Mesothelial cell of epicardium (in vitro differentiated cells): ENCODE measurements around the gene IGFL2. TPM values are rescaled to one million over a fixed set of nuclear protein-coding genes. Genes with fewer than 3 reads are reported as not detected.

ENCODE experiments used
- DNase-seq, 2 experiments: peaks; one replicate each; pipeline ENCODE4 v3.0.0; 2021; ENCODE audit warnings: low spot score in 2 of 2; ENCODE audit not compliant: unreplicated experiment in 2 of 2
- H3K27ac Mint-ChIP-seq: 2 replicates; pipeline ENCODE4 v1.8.0; 2021; ENCODE audit warnings: mixed read lengths
- H3K27me3 Mint-ChIP-seq: 2 replicates; pipeline ENCODE4 v1.8.0; 2021; ENCODE audit warnings: low read depth, mixed read lengths
- H3K36me3 Mint-ChIP-seq: 2 replicates; pipeline ENCODE4 v1.8.0; 2021; ENCODE audit warnings: mixed read lengths
- H3K4me1 Mint-ChIP-seq: 2 replicates; pipeline ENCODE4 v1.8.0; 2021; ENCODE audit warnings: mixed read lengths
- H3K4me3 Mint-ChIP-seq: 2 replicates; pipeline ENCODE4 v1.8.0; 2021; ENCODE audit warnings: mild to moderate bottlenecking, moderate library complexity, mixed read lengths
- H3K9me3 Mint-ChIP-seq: 2 replicates; pipeline ENCODE4 v1.8.0; 2021; ENCODE audit warnings: mixed read lengths
- CTCF ChIP-seq: fragments of 200-600 bp; sonication (generic); IDR thresholded peaks from one replicate; pipeline ENCODE4 v1.5.0; 2021; ENCODE audit warnings: antibody characterized with exemption; ENCODE audit not compliant: unreplicated experiment
- total RNA-seq: library from RNA; stranded (reverse); gene quantifications from 3 replicates; pipeline ENCODE4 v1.2.1, GENCODE V29; 2021

IGFL2 gene
- total RNA-seq, 1 donor from 2014 or later, result 2.0 TPM

GRCh38 chr19:46111376-46111775 is 36.7 kb upstream of the IGFL2 start:
- H3K36me3 Mint-ChIP-seq, result peaks cover 2% of the 10 kb centered on the region

DNA sequence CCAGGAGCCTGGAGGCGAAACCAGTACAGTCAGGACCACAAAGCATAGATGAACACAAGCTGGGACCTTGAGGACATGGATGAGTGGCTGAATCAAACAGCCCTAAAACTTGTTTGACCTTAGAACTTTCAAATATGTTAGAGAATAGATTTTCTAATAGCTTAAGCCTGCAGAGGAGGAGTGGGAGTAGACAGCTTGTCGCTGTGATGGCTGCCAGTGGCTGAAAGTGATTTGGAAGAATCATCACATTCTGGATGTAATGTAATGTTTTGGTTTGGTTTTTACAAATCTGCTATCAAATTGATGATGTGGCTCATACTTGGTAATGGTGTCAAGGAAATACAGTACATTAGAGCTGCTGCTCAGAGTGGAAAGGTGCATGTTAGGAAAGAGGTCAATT is 35.5 kb upstream of the IGFL2 start:
- no peaks in the 10 kb centered on the region for H3K27me3 Mint-ChIP-seq
- H3K36me3 Mint-ChIP-seq, result peaks cover 2% of the 10 kb centered on the region
- H3K4me1 Mint-ChIP-seq, result peaks cover 36% of the 10 kb centered on the region
- no peak overlapping the region for H3K27ac Mint-ChIP-seq
- H3K9me3 Mint-ChIP-seq, result no peaks in the 10 kb centered on the region
- no peak overlapping the region for H3K4me3 Mint-ChIP-seq
- no peak for TF ChIP-seq CTCF
- no peak for DNase-seq

More at GRCh38 chr19:46111376-46111775, 36.7 kb upstream of the IGFL2 start:
- H3K27me3 Mint-ChIP-seq, result no peaks in the 10 kb centered on the region
- no peak overlapping the region for H3K4me3 Mint-ChIP-seq
- peaks cover 35% of the 10 kb centered on the region for H3K4me1 Mint-ChIP-seq
- no peak overlapping the region for H3K27ac Mint-ChIP-seq
- no peaks in the 10 kb centered on the region for H3K9me3 Mint-ChIP-seq
- TF ChIP-seq CTCF, result no peak
- DNase-seq, result no peak

GRCh38 chr19:46113726-46114125 is 34.3 kb upstream of the IGFL2 start:
- no peak overlapping the region for H3K4me3 Mint-ChIP-seq
- peaks cover 48% of the 10 kb centered on the region for H3K4me1 Mint-ChIP-seq
- DNase-seq, result no peak
- H3K9me3 Mint-ChIP-seq, result no peaks in the 10 kb centered on the region
- no peak for TF ChIP-seq CTCF
- no peaks in the 10 kb centered on the region for H3K27me3 Mint-ChIP-seq
- H3K36me3 Mint-ChIP-seq, result peaks cover 2% of the 10 kb centered on the region
- H3K27ac Mint-ChIP-seq, result peak overlapping the region; percentile 47

- TF ChIP-seq CTCF, result no peak
- peaks cover 44% of the 10 kb centered on the region for H3K4me1 Mint-ChIP-seq
- no peak overlapping the region for H3K4me3 Mint-ChIP-seq
- H3K27me3 Mint-ChIP-seq, result no peaks in the 10 kb centered on the region
- H3K36me3 Mint-ChIP-seq, result peaks cover 3% of the 10 kb centered on the region
- no peak for DNase-seq
- peak overlapping the region; percentile 81 for H3K27ac Mint-ChIP-seq
- peaks cover 5% of the 10 kb centered on the region for H3K9me3 Mint-ChIP-seq
These were observed 32.5 kb upstream of the IGFL2 start for GRCh38 chr19:46115396-46116106.

DNA sequence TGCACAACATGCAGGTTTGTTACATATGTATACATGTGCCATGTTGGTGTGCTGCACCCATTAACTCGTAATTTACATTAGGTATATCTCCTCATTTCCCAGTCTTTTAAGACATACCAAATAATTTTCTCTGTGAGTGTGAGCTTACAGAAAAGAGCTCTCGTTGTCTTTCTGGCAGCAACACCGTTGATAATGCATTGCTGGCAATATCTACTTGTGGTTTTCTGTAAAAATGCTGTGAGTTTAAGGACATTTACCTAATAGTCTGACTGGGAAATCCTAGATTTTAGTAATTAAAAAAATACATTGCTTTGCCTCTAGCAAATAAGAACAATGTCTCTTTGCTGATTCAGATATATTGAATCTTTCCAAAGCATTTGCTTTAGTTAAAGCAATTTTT is 31.9 kb upstream of the IGFL2 start:
- Mint-ChIP-seq H3K4me1 (peaks cover 44% of the 10 kb centered on the region), H3K27ac (no peak overlapping the region), H3K9me3 (peaks cover 5% of the 10 kb centered on the region), H3K27me3 (no peaks in the 10 kb centered on the region), H3K4me3 (no peak overlapping the region), H3K36me3 (peaks cover 3% of the 10 kb centered on the region)
- no peak for DNase-seq
- no peak for TF ChIP-seq CTCF
